22Rv1 (cell line): ENCODE measurements around the gene BABAM2.

Experiments
- CTCF ChIP-seq: fragments of 450-650 bp; IDR thresholded peaks from 2 replicates; pipeline ENCODE4 v1.5.1; 2017; ENCODE audit warnings: mild to moderate bottlenecking
- ZFX ChIP-seq: fragments of 450-650 bp; IDR thresholded peaks from 2 replicates; pipeline ENCODE4 v1.6.1; 2017; ENCODE audit warnings: antibody characterized with exemption, borderline replicate concordance

GRCh38 chr2:28348149-28348567 is 457.6 kb downstream of the BABAM2 start:
- TF ChIP-seq CTCF (no peak), ZFX (no peak)
